H1 (cell line): ENCODE data around the gene POLE. TPM values are rescaled to one million over a fixed set of nuclear protein-coding genes. Genes with fewer than 3 reads are reported as not detected.

Experiments used
- CTCF ChIA-PET: fragments of 300-600 bp; sonication (Branson Sonifier 250); formaldehyde crosslinking; loops from one replicate; lab custom pipeline; 2021; ENCODE audit not compliant: partially characterized antibody; lab: Charles Lee
- POLR2A ChIA-PET: fragments of 300-600 bp; sonication (Branson Sonifier 250); formaldehyde crosslinking; loops from one replicate; lab custom pipeline; 2021; ENCODE audit warnings: inconsistent platforms; ENCODE audit not compliant: partially characterized antibody; lab: Charles Lee
- DNase-seq, 2 experiments: peaks; one replicate each; pipeline versions ENCODE4 v3.0.0 to v3.0.0-alpha.2; 2010 to 2022; ENCODE audit warnings: low spot score in 2 of 2, low read depth in 1 of 2, mixed read lengths in 1 of 2
- FAIRE-seq: peaks from 2 replicates; lab custom pipeline; 2011; peaks lifted over from hg19 to GRCh38; lab: Jason Lieb, UNC
- H2AFZ ChIP-seq: 2 replicates; pipeline ENCODE4 v1.8.1; 2012; ENCODE audit warnings: low read length, inconsistent platforms
- H2AK5ac ChIP-seq: 2 replicates; pipeline ENCODE4 v1.6.1; 2013; ENCODE audit warnings: low read depth, low read length
- H2BK120ac ChIP-seq: replicated peaks from 2 replicates; pipeline ENCODE3; 2013; ENCODE audit warnings: low read depth, low read length, inconsistent platforms
- H2BK12ac ChIP-seq: 2 replicates; pipeline ENCODE4 v1.6.1; 2013; ENCODE audit warnings: low read depth, low read length
- H2BK15ac ChIP-seq: 2 replicates; pipeline ENCODE4 v1.6.1; 2013; ENCODE audit warnings: low read length
- H2BK20ac ChIP-seq: 2 replicates; pipeline ENCODE4 v1.6.1; 2013; ENCODE audit warnings: low read length
- H2BK5ac ChIP-seq: 2 replicates; pipeline ENCODE4 v1.6.1; 2013; ENCODE audit warnings: low read depth, low read length
- H3K14ac ChIP-seq: 2 replicates; pipeline ENCODE4 v1.6.1; 2013; ENCODE audit warnings: inconsistent platforms; ENCODE audit not compliant: insufficient read length
- H3K18ac ChIP-seq: 2 replicates; pipeline ENCODE4 v1.6.1; 2013; ENCODE audit warnings: low read length; ENCODE audit errors: extremely low read depth
- H3K23ac ChIP-seq: 2 replicates; pipeline ENCODE4 v1.6.1; 2013; ENCODE audit warnings: inconsistent platforms; ENCODE audit not compliant: insufficient read length
- H3K23me2 ChIP-seq: 2 replicates; pipeline ENCODE4 v1.6.1; 2013; ENCODE audit warnings: low read depth, low read length
- H3K27ac ChIP-seq: 2 replicates; pipeline ENCODE4 v1.6.1; 2011; ENCODE audit warnings: low read depth, low read length, inconsistent platforms
- H3K27me3 ChIP-seq, 4 experiments: replicated peaks in 1 of 4; 1 replicate in 1 of 4; 2 replicates in 3 of 4; pipeline versions ENCODE4 v1.6.1 to v1.8.1; 2011 to 2013; ENCODE audit warnings: low read length in 3 of 4, mild to moderate bottlenecking in 3 of 4, inconsistent platforms in 2 of 4, mixed read lengths in 2 of 4, moderate library complexity in 1 of 4; ENCODE audit not compliant: control insufficient read depth in 3 of 4, insufficient read depth in 3 of 4; ENCODE audit errors: extremely low read depth in 1 of 4
- H3K36me3 ChIP-seq, 4 experiments: 2 replicates each; pipeline versions ENCODE4 v1.6.1 to v1.8.1; 2011 to 2013; ENCODE audit warnings: mild to moderate bottlenecking in 4 of 4, low read length in 3 of 4, moderate library complexity in 2 of 4, control low read depth in 1 of 4, inconsistent platforms in 1 of 4; ENCODE audit not compliant: insufficient read depth in 4 of 4, control insufficient read depth in 2 of 4
- H3K4ac ChIP-seq: replicated peaks from 2 replicates; pipeline ENCODE3; 2013; ENCODE audit warnings: low read length, low read depth, mixed read lengths, inconsistent platforms; ENCODE audit not compliant: insufficient read length
- H3K4me1 ChIP-seq, 4 experiments: replicated peaks in 1 of 4; 1 replicate in 1 of 4; 2 replicates in 3 of 4; pipeline versions ENCODE4 v1.6.1 to v1.8.1; 2011 to 2013; ENCODE audit warnings: low read length in 3 of 4, inconsistent platforms in 2 of 4, mixed read lengths in 1 of 4; ENCODE audit not compliant: insufficient read depth in 4 of 4, control insufficient read depth in 3 of 4
- H3K4me2 ChIP-seq, 2 experiments: 2 replicates each; pipeline versions ENCODE4 v1.6.1 to v1.8.1; 2011 to 2013; ENCODE audit warnings: low read depth in 2 of 2, low read length in 2 of 2, control low read depth in 1 of 2, inconsistent platforms in 1 of 2, mild to moderate bottlenecking in 1 of 2; ENCODE audit not compliant: insufficient read depth in 1 of 2
- H3K4me3 ChIP-seq, 4 experiments: fragments of 200-600, 300-600 bp in 1 of 4; sonication (generic), shearing (Covaris generic), sonication (Bioruptor Twin) in 1 of 4; 2 replicates each; pipeline versions ENCODE4 v1.5.1 to v1.8.1; 2011 to 2016; ENCODE audit warnings: low read length in 4 of 4, low read depth in 3 of 4, control low read depth in 2 of 4, inconsistent platforms in 2 of 4, mild to moderate bottlenecking in 2 of 4, mixed read lengths in 1 of 4, moderate library complexity in 1 of 4; ENCODE audit not compliant: insufficient read depth in 2 of 4; ENCODE audit errors: extremely low read depth in 1 of 4
- H3K56ac ChIP-seq: replicated peaks from 2 replicates; pipeline ENCODE3; 2013; ENCODE audit warnings: low read depth, mild to moderate bottlenecking, mixed read lengths, low read length, inconsistent platforms; ENCODE audit not compliant: insufficient read length
- H3K79me1 ChIP-seq: 2 replicates; pipeline ENCODE4 v1.6.1; 2013; ENCODE audit warnings: low read depth, low read length, control low read depth
- H3K79me2 ChIP-seq, 2 experiments: 2 replicates each; pipeline versions ENCODE4 v1.6.1 to v1.8.1; 2012 to 2013; ENCODE audit warnings: low read length in 2 of 2, mild to moderate bottlenecking in 2 of 2, inconsistent platforms in 1 of 2; ENCODE audit not compliant: insufficient read depth in 2 of 2, control insufficient read depth in 1 of 2
- H3K9ac ChIP-seq, 4 experiments: replicated peaks in 1 of 4; 1 replicate in 1 of 4; 2 replicates in 3 of 4; pipeline versions ENCODE4 v1.6.1 to v1.8.1; 2011 to 2013; ENCODE audit warnings: low read depth in 3 of 4, low read length in 3 of 4, control low read depth in 2 of 4, mild to moderate bottlenecking in 2 of 4, moderate library complexity in 2 of 4, inconsistent platforms in 1 of 4; ENCODE audit errors: extremely low read depth in 1 of 4
- H3K9me3 ChIP-seq, 2 experiments: 2 replicates each; pipeline versions ENCODE4 v1.6.1 to v1.8.1; 2012 to 2013; ENCODE audit warnings: mild to moderate bottlenecking in 2 of 2, moderate library complexity in 2 of 2, control low read depth in 1 of 2, inconsistent platforms in 1 of 2, low read depth in 1 of 2, low read length in 1 of 2, mixed read lengths in 1 of 2; ENCODE audit not compliant: insufficient read depth in 2 of 2
- H4K20me1 ChIP-seq, 2 experiments: replicated peaks in 1 of 2; 2 replicates each; pipeline versions ENCODE3 to v1.8.1; 2011 to 2013; ENCODE audit warnings: inconsistent platforms in 2 of 2, low read length in 2 of 2, mild to moderate bottlenecking in 1 of 2; ENCODE audit not compliant: insufficient read depth in 2 of 2, control insufficient read depth in 1 of 2
- H4K5ac ChIP-seq: 2 replicates; pipeline ENCODE4 v1.6.1; 2013; ENCODE audit warnings: low read length, low read depth, mixed read lengths, inconsistent platforms; ENCODE audit not compliant: insufficient read length
- H4K8ac ChIP-seq: 2 replicates; pipeline ENCODE4 v1.8.0; 2013; ENCODE audit warnings: mild to moderate bottlenecking, moderate library complexity, low read length, inconsistent platforms; ENCODE audit not compliant: insufficient read depth; ENCODE audit errors: extremely low read depth
- H4K91ac ChIP-seq: replicated peaks from 2 replicates; pipeline ENCODE3; 2013; ENCODE audit warnings: low read length, mixed read lengths, inconsistent platforms; ENCODE audit not compliant: insufficient read length
- ATF2 ChIP-seq: IDR thresholded peaks from 2 replicates; pipeline ENCODE4 v1.6.1; 2012; ENCODE audit warnings: low read length, inconsistent platforms
- CTBP2 ChIP-seq: IDR thresholded peaks from 2 replicates; pipeline ENCODE4 v1.7.0; 2011; ENCODE audit warnings: borderline replicate concordance, mild to moderate bottlenecking, moderate library complexity, mixed read lengths, low read length; ENCODE audit not compliant: insufficient read depth, insufficient read length
- EGR1 ChIP-seq: IDR thresholded peaks from 2 replicates; pipeline ENCODE4 v1.6.1; 2011; ENCODE audit warnings: low read depth, low read length, borderline replicate concordance
- JUN ChIP-seq: IDR thresholded peaks from 2 replicates; pipeline ENCODE4 v1.6.1; 2011; ENCODE audit warnings: low read depth, mild to moderate bottlenecking, improper control_type of control experiment, low read length
- POLR2AphosphoS5 ChIP-seq: IDR thresholded peaks from 2 replicates; pipeline ENCODE4 v1.6.1; 2011; ENCODE audit warnings: low read depth, low read length
- POU5F1 ChIP-seq: IDR thresholded peaks from 2 replicates; pipeline ENCODE4 v1.6.1; 2011; ENCODE audit warnings: low read depth, mild to moderate bottlenecking, low read length, moderate library complexity
- SIX5 ChIP-seq: IDR thresholded peaks from 2 replicates; pipeline ENCODE4 v1.6.1; 2011; ENCODE audit warnings: mild to moderate bottlenecking, low read depth, low read length
- SUZ12 ChIP-seq: fragments of 200-600 bp; sonication (generic); IDR thresholded peaks from 2 replicates; pipeline ENCODE4 v1.6.1; 2012; ENCODE audit warnings: mild to moderate bottlenecking, inconsistent platforms, low read length, moderate library complexity, mixed read lengths
- ZNF274 ChIP-seq: IDR thresholded peaks from 2 replicates; pipeline ENCODE4 v1.7.0; 2012; ENCODE audit warnings: low read length, borderline replicate concordance; ENCODE audit errors: extremely low read depth
- WGBS, 2 experiments: shearing (Covaris generic) in 1 of 2; methylation state at CpG; one replicate each; pipeline versions ENCODE4 v1.1.6 to v1.1.7; 2013 to 2015; ENCODE audit warnings: low lambda C conversion rate in 2 of 2, mixed read lengths in 2 of 2, inconsistent platforms in 1 of 2, low coverage in 1 of 2, missing lambda C conversion rate in 1 of 2; ENCODE audit not compliant: insufficient replicate concordance in 2 of 2, insufficient coverage in 1 of 2, insufficient read length in 1 of 2; ENCODE audit errors: extremely low coverage in 1 of 2, missing lambda C conversion rate in 1 of 2; 5-methylcytosine and 5-hydroxymethylcytosine counted together
- polyA plus RNA-seq, 7 experiments: library from polyadenylated mRNA; depleted of rRNA in 3 of 7; stranded (reverse) in 5 of 7; unstranded in 2 of 7; fragments of >200 nt in 5 of 7; fragments of 200-250 nt in 2 of 7; gene quantifications; 1 replicate in 5 of 7; 2 replicates in 1 of 7; 4 replicates in 1 of 7; pipeline versions ENCODE4 v1.2.1 to v1.2.3, GENCODE V29; 2011 to 2013; ENCODE audit warnings: missing spikeins in 2 of 7, mixed read lengths in 2 of 7
- total RNA-seq: library from RNA; stranded (reverse); fragmentation: NEBNext Ultra II Directional; extraction: Animal tissue kit (Norgen Biotek cat#: 25700); gene quantifications from 2 replicates; pipeline ENCODE4 v1.2.1, GENCODE V29; 2021

POLE gene
- total and polyA plus RNA-seq, 2 of the 8 experiments (the other 6 are each of a cell fraction or from before 2014, with no cell fraction given), result 59.7 to 115 TPM

GRCh38 chr12:132672678-132673077 lies 14.5 kb downstream of the POLE start:
- CTCF ChIA-PET, result interaction anchor here (0.7 kb wide), 1 partner anchor 24 kb away, joined by 3 read pairs; no protein-coding TSS in a partner anchor
- DNase-seq (no peak), FAIRE-seq (no peak)
- Histone ChIP-seq H3K14ac (no peak overlapping the region), H2BK5ac (no peak overlapping the region), H3K79me2 (no peaks in the 10 kb centered on the region; a peak in 1 of 4 replicates), H3K56ac (no peak overlapping the region), H3K36me3 (peaks cover 54 to 89% (median 71%) of the 10 kb centered on the region in 4 experiments), H4K8ac (no peak overlapping the region), H4K91ac (no peak overlapping the region), H3K4me3 (no peak overlapping the region), H3K27me3 (no peaks in the 10 kb centered on the region), H2BK15ac (no peak overlapping the region), H3K27ac (no peak overlapping the region), H3K9ac (no peak overlapping the region), H4K20me1 (peaks cover 3 to 26% of the 10 kb centered on the region in 2 experiments), H2AFZ (no peak overlapping the region), H3K9me3 (no peaks in the 10 kb centered on the region), H3K18ac (no peak overlapping the region), H2AK5ac (no peak overlapping the region), H2BK12ac (no peak overlapping the region), H4K5ac (no peak overlapping the region), H3K23ac (no peak overlapping the region), H3K4ac (no peak overlapping the region), H3K79me1 (peaks cover 4% of the 10 kb centered on the region; the same call in 1 of the 2 replicates), H3K4me2 (no peak overlapping the region), H3K23me2 (no peaks in the 10 kb centered on the region; the same call in 1 of the 2 replicates), H2BK120ac (no peak overlapping the region), H3K4me1 (no peaks in the 10 kb centered on the region; a peak in 2 of 7 replicates), H2BK20ac (no peak overlapping the region)
- 94% methylated on average over 11 of the region's 12 CpGs; no CpG with 5 or more reads in 1 of the 2 experiments for WGBS, 2 experiments
- TF ChIP-seq SIX5 (no peak), EGR1 (no peak), ZNF274 (no peak), ATF2 (no peak), CTBP2 (no peak), POLR2AphosphoS5 (no peak), SUZ12 (no peak), POU5F1 (no peak), JUN (no peak)
- POLR2A ChIA-PET, result interaction anchor here (0.9 kb wide), 1 partner anchor 34 kb away, joined by 4 read pairs; no protein-coding TSS in a partner anchor
